ENCODE data around the gene CCNE1. TPM values are rescaled to one million over a fixed set of nuclear protein-coding genes. Genes with fewer than 3 reads are reported as not detected.

Gene CCNE1
- total RNA-seq, 1 donor from 2014 or later, result 3.9 TPM

- Mint-ChIP-seq H3K36me3 (ENCODE audit: unreplicated experiment) (no peaks in the 10 kb centered on the region), H3K27me3 (ENCODE audit: unreplicated experiment) (no peaks in the 10 kb centered on the region), H3K27ac (ENCODE audit: unreplicated experiment) (no peak overlapping the region), H3K4me3 (ENCODE audit: unreplicated experiment) (no peak overlapping the region), H3K9me3 (ENCODE audit: unreplicated experiment) (no peaks in the 10 kb centered on the region), H3K4me1 (ENCODE audit: unreplicated experiment) (no peaks in the 10 kb centered on the region)
- TF ChIP-seq CTCF (IDR thresholded peaks at IDR 0.05), result no peak
- DNase-seq (ENCODE audit: extremely low spot score, unreplicated experiment), result no peak
These were observed 7.3 kb upstream of the CCNE1 start for GRCh38 chr19:29804493-29804892.

GRCh38 chr19:29805031-29805965, 6.5 kb upstream of the CCNE1 start:
- no peak for DNase-seq (ENCODE audit: extremely low spot score, unreplicated experiment)
- no peaks in the 10 kb centered on the region for H3K36me3 Mint-ChIP-seq (ENCODE audit: unreplicated experiment)
- no peaks in the 10 kb centered on the region for H3K9me3 Mint-ChIP-seq (ENCODE audit: unreplicated experiment)
- H3K4me1 Mint-ChIP-seq (ENCODE audit: unreplicated experiment), result no peaks in the 10 kb centered on the region
- H3K4me3 Mint-ChIP-seq (ENCODE audit: unreplicated experiment), result no peak overlapping the region
- no peak overlapping the region for H3K27ac Mint-ChIP-seq (ENCODE audit: unreplicated experiment)
- no peaks in the 10 kb centered on the region for H3K27me3 Mint-ChIP-seq (ENCODE audit: unreplicated experiment)
- no peak for TF ChIP-seq CTCF (IDR thresholded peaks at IDR 0.05)

- H3K36me3 Mint-ChIP-seq (ENCODE audit: unreplicated experiment), result no peaks in the 10 kb centered on the region
- TF ChIP-seq CTCF (IDR thresholded peaks at IDR 0.05), result no peak
- H3K4me3 Mint-ChIP-seq (ENCODE audit: unreplicated experiment), result no peak overlapping the region
- no peaks in the 10 kb centered on the region for H3K27me3 Mint-ChIP-seq (ENCODE audit: unreplicated experiment)
- H3K27ac Mint-ChIP-seq (ENCODE audit: unreplicated experiment), result no peak overlapping the region
- no peaks in the 10 kb centered on the region for H3K4me1 Mint-ChIP-seq (ENCODE audit: unreplicated experiment)
- H3K9me3 Mint-ChIP-seq (ENCODE audit: unreplicated experiment), result no peaks in the 10 kb centered on the region
- DNase-seq (ENCODE audit: extremely low spot score, unreplicated experiment), result no peak
These were observed 5.5 kb upstream of the CCNE1 start for GRCh38 chr19:29806098-29806866.

- no peaks in the 10 kb centered on the region for H3K36me3 Mint-ChIP-seq (ENCODE audit: unreplicated experiment)
- H3K27ac Mint-ChIP-seq (ENCODE audit: unreplicated experiment), result no peak overlapping the region
- TF ChIP-seq CTCF (IDR thresholded peaks at IDR 0.05), result no peak
- no peak for DNase-seq (ENCODE audit: extremely low spot score, unreplicated experiment)
- no peaks in the 10 kb centered on the region for H3K27me3 Mint-ChIP-seq (ENCODE audit: unreplicated experiment)
- no peak overlapping the region for H3K4me3 Mint-ChIP-seq (ENCODE audit: unreplicated experiment)
- no peaks in the 10 kb centered on the region for H3K9me3 Mint-ChIP-seq (ENCODE audit: unreplicated experiment)
- no peaks in the 10 kb centered on the region for H3K4me1 Mint-ChIP-seq (ENCODE audit: unreplicated experiment)
These were observed 4.6 kb upstream of the CCNE1 start for GRCh38 chr19:29807178-29807577.

GRCh38 chr19:29807870-29808405, 3.9 kb upstream of the CCNE1 start:
- peaks cover 3% of the 10 kb centered on the region for H3K4me1 Mint-ChIP-seq (ENCODE audit: unreplicated experiment)
- H3K27me3 Mint-ChIP-seq (ENCODE audit: unreplicated experiment), result no peaks in the 10 kb centered on the region
- no peaks in the 10 kb centered on the region for H3K9me3 Mint-ChIP-seq (ENCODE audit: unreplicated experiment)

More at GRCh38 chr19:29807870-29808405, 3.9 kb upstream of the CCNE1 start:
- Mint-ChIP-seq H3K4me3 (ENCODE audit: unreplicated experiment) (no peak overlapping the region), H3K27ac (ENCODE audit: unreplicated experiment) (no peak overlapping the region), H3K36me3 (ENCODE audit: unreplicated experiment) (no peaks in the 10 kb centered on the region)
- no peak for TF ChIP-seq CTCF (IDR thresholded peaks at IDR 0.05)
- DNase-seq (ENCODE audit: extremely low spot score, unreplicated experiment), result no peak

Measured in osteocyte (in vitro differentiated cells).